H9 (cell line): ENCODE results near the gene P2RY14. TPM values are rescaled to one million over a fixed set of nuclear protein-coding genes. Genes with fewer than 3 reads are reported as not detected.

Experiments
- DNase-seq: peaks from one replicate; pipeline ENCODE4 v3.0.0-alpha.2; 2017
- H2AFZ ChIP-seq: one replicate; pipeline ENCODE4 v1.6.1; 2013; ENCODE audit warnings: mild to moderate bottlenecking, low read length, control low read depth, moderate library complexity
- H2AK5ac ChIP-seq: 2 replicates; pipeline ENCODE4 v1.6.1; 2013; ENCODE audit warnings: low read length, control low read depth, mixed read lengths; ENCODE audit not compliant: insufficient read length
- H2BK120ac ChIP-seq: one replicate; pipeline ENCODE4 v1.6.1; 2013; ENCODE audit warnings: low read depth, mild to moderate bottlenecking, low read length, control low read depth, inconsistent platforms; ENCODE audit not compliant: poor library complexity, severe bottlenecking
- H2BK12ac ChIP-seq: 2 replicates; pipeline ENCODE4 v1.6.1; 2013; ENCODE audit warnings: low read length, control low read depth, mixed read lengths, low read depth; ENCODE audit not compliant: insufficient read length
- H2BK15ac ChIP-seq: 2 replicates; pipeline ENCODE4 v1.6.1; 2013; ENCODE audit warnings: low read depth, low read length, control low read depth
- H2BK20ac ChIP-seq: one replicate; pipeline ENCODE4 v1.6.1; 2013; ENCODE audit warnings: low read depth, mild to moderate bottlenecking, low read length, control low read depth, inconsistent platforms; ENCODE audit not compliant: poor library complexity, severe bottlenecking
- H2BK5ac ChIP-seq: 2 replicates; pipeline ENCODE4 v1.6.1; 2013; ENCODE audit warnings: low read length, control low read depth, mixed read lengths; ENCODE audit not compliant: insufficient read length
- H3K14ac ChIP-seq: 2 replicates; pipeline ENCODE4 v1.6.1; 2013; ENCODE audit warnings: low read length, control low read depth; ENCODE audit not compliant: insufficient read depth
- H3K18ac ChIP-seq: 2 replicates; pipeline ENCODE4 v1.6.1; 2013; ENCODE audit warnings: low read depth, mild to moderate bottlenecking, mixed read lengths, low read length, control low read depth; ENCODE audit not compliant: insufficient read length
- H3K23ac ChIP-seq: 2 replicates; pipeline ENCODE4 v1.6.1; 2013; ENCODE audit warnings: low read length, control low read depth, mixed read lengths, low read depth; ENCODE audit not compliant: insufficient read length
- H3K23me2 ChIP-seq: 2 replicates; pipeline ENCODE4 v1.6.1; 2013; ENCODE audit warnings: low read depth, mild to moderate bottlenecking, mixed read lengths, low read length, control low read depth; ENCODE audit not compliant: insufficient read length, poor library complexity, severe bottlenecking
- H3K27ac ChIP-seq: 2 replicates; pipeline ENCODE4 v1.5.1; 2013; ENCODE audit warnings: low read length, control low read depth, mixed read lengths, low read depth; ENCODE audit not compliant: insufficient read length
- H3K27me3 ChIP-seq: 2 replicates; pipeline ENCODE4 v1.6.1; 2013; ENCODE audit warnings: low read length, control low read depth, inconsistent platforms; ENCODE audit not compliant: insufficient read depth
- H3K4ac ChIP-seq: 2 replicates; pipeline ENCODE4 v1.6.1; 2013; ENCODE audit warnings: low read depth, mild to moderate bottlenecking, control low read depth, inconsistent platforms, low read length, moderate library complexity
- H3K4me1 ChIP-seq: 2 replicates; pipeline ENCODE4 v1.6.1; 2013; ENCODE audit warnings: low read length, control low read depth, inconsistent platforms; ENCODE audit not compliant: insufficient read depth
- H3K4me2 ChIP-seq: 2 replicates; pipeline ENCODE4 v1.6.1; 2013; ENCODE audit warnings: low read length, control low read depth, mixed read lengths; ENCODE audit not compliant: insufficient read length, insufficient read depth
- H3K56ac ChIP-seq: 2 replicates; pipeline ENCODE4 v1.6.1; 2013; ENCODE audit warnings: low read depth, mild to moderate bottlenecking, mixed read lengths, low read length, control low read depth; ENCODE audit not compliant: insufficient read length
- H3K79me1 ChIP-seq: 2 replicates; pipeline ENCODE4 v1.6.1; 2013; ENCODE audit warnings: low read depth, mild to moderate bottlenecking, moderate library complexity, low read length, control low read depth, inconsistent platforms; ENCODE audit not compliant: insufficient read depth, poor library complexity, severe bottlenecking
- H3K79me2 ChIP-seq: 2 replicates; pipeline ENCODE4 v1.6.1; 2013; ENCODE audit warnings: low read length, control low read depth, inconsistent platforms; ENCODE audit not compliant: insufficient read depth
- H3K9ac ChIP-seq: 2 replicates; pipeline ENCODE4 v1.6.1; 2013; ENCODE audit warnings: low read length, control low read depth, mixed read lengths; ENCODE audit not compliant: insufficient read length; ENCODE audit errors: extremely low read depth
- H3K9me3 ChIP-seq: one replicate; pipeline ENCODE4 v1.6.1; 2013; ENCODE audit warnings: low read depth, low read length, inconsistent platforms; ENCODE audit not compliant: control insufficient read depth
- H3T11ph ChIP-seq: one replicate; pipeline ENCODE4 v1.6.1; 2013; ENCODE audit warnings: mild to moderate bottlenecking, low read length, control low read depth, inconsistent platforms
- H4K20me1 ChIP-seq: one replicate; pipeline ENCODE4 v1.6.1; 2013; ENCODE audit not compliant: control insufficient read depth, insufficient read length, insufficient read depth
- H4K5ac ChIP-seq: 2 replicates; pipeline ENCODE4 v1.6.1; 2013; ENCODE audit warnings: low read depth, mild to moderate bottlenecking, mixed read lengths, low read length, control low read depth; ENCODE audit not compliant: insufficient read length
- H4K8ac ChIP-seq: replicated peaks from 2 replicates; pipeline ENCODE4 v1.6.1; 2013; ENCODE audit warnings: low read length, control low read depth, mixed read lengths, low read depth; ENCODE audit not compliant: insufficient read length
- H4K91ac ChIP-seq: 2 replicates; pipeline ENCODE4 v1.6.1; 2013; ENCODE audit warnings: low read depth, mild to moderate bottlenecking, moderate library complexity, mixed read lengths, low read length, control low read depth; ENCODE audit not compliant: insufficient read length
- H3K27ac Mint-ChIP-seq, 3 experiments: 2 replicates in 2 of 3; 3 replicates in 1 of 3; pipeline ENCODE4 v1.8.0; 2020 to 2021; ENCODE audit warnings: mixed read lengths in 3 of 3, mild to moderate bottlenecking in 1 of 3, moderate library complexity in 1 of 3
- H3K27me3 Mint-ChIP-seq: 2 replicates; pipeline ENCODE4 v1.8.0; 2021; ENCODE audit warnings: low read depth, mild to moderate bottlenecking, moderate library complexity, mixed read lengths
- H3K36me3 Mint-ChIP-seq, 3 experiments: 2 replicates in 2 of 3; 3 replicates in 1 of 3; pipeline ENCODE4 v1.8.0; 2020 to 2021; ENCODE audit warnings: low read depth in 3 of 3, mixed read lengths in 3 of 3; ENCODE audit not compliant: insufficient read depth in 1 of 3
- H3K4me1 Mint-ChIP-seq, 2 experiments: 2 replicates each; pipeline ENCODE4 v1.8.0; 2020; ENCODE audit warnings: mixed read lengths in 2 of 2
- H3K4me3 Mint-ChIP-seq, 2 experiments: 2 replicates in 1 of 2; 3 replicates in 1 of 2; pipeline ENCODE4 v1.8.0; 2020 to 2021; ENCODE audit warnings: mild to moderate bottlenecking in 2 of 2, mixed read lengths in 2 of 2, moderate library complexity in 1 of 2
- H3K9me3 Mint-ChIP-seq, 2 experiments: 2 replicates in 1 of 2; 3 replicates in 1 of 2; pipeline ENCODE4 v1.8.0; 2020; ENCODE audit warnings: mild to moderate bottlenecking in 2 of 2, mixed read lengths in 2 of 2, moderate library complexity in 1 of 2
- WGBS: extraction: QIAGEN DNeasy Blood & Tissue Kit; methylation state at CpG from one replicate; pipeline ENCODE4 v1.1.7; 2013; ENCODE audit warnings: missing lambda C conversion rate, low lambda C conversion rate, mixed read lengths; ENCODE audit not compliant: insufficient read length; ENCODE audit errors: extremely low coverage; 5-methylcytosine and 5-hydroxymethylcytosine counted together
- total RNA-seq: library from RNA; stranded (reverse); gene quantifications from 2 replicates; pipeline ENCODE4 v1.2.1, GENCODE V29; 2021
- TF ChIP-seq, protein P1 (sequence below): fragments of 200-600 bp; sonication (generic); conservative IDR thresholded peaks from 3 replicates; pipeline ENCODE4 v1.8.0; 2021; ENCODE audit warnings: antibody characterized with exemption, mild to moderate bottlenecking

P2RY14 gene
- total RNA-seq, 1 experiment from 2014 or later = not detected

DNA sequence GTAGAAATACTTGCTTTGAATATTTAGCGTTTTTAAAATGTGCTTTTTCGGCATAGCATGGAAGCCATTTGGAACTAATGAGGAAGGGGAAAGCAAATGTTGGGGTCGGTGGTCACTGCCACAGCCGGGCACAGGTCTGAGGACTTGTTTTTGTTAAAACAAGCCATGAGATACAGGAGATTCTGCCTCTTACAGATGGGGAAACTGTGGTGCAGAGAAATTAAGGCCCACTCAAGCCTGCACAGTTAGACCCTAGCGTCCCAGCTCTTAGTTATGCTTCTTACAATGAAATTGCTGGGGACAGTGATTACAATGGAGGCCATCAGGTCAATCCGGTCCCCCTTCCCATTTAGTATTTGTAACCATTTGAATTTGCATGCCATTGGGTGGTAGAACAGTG is 72.9 kb downstream of the P2RY14 start:
- Histone ChIP-seq H2BK120ac (no peak overlapping the region), H3K9ac (no peak overlapping the region), H2BK5ac (no peak overlapping the region), H4K5ac (no peak overlapping the region), H2BK20ac (no peak overlapping the region), H4K8ac (no peak overlapping the region), H3K27ac (no peak overlapping the region), H3K79me2 (no peaks in the 10 kb centered on the region), H2AFZ (no peak overlapping the region), H2BK12ac (no peak overlapping the region), H3K79me1 (no peaks in the 10 kb centered on the region), H3K4me1 (no peaks in the 10 kb centered on the region; the same call in 1 of the 2 replicates), H3K4me2 (no peak overlapping the region), H3K4ac (no peak overlapping the region), H3K56ac (no peak overlapping the region), H2BK15ac (no peak overlapping the region), H3K18ac (no peak overlapping the region), H3K27me3 (no peaks in the 10 kb centered on the region), H2AK5ac (no peak overlapping the region), H4K91ac (no peak overlapping the region), H3K23ac (no peak overlapping the region), H3K14ac (no peak overlapping the region), H3K9me3 (no peaks in the 10 kb centered on the region), H3T11ph (no peak overlapping the region), H4K20me1 (no peaks in the 10 kb centered on the region), H3K23me2 (no peaks in the 10 kb centered on the region)
- Mint-ChIP-seq H3K9me3 (no peaks in the 10 kb centered on the region), H3K27me3 (no peaks in the 10 kb centered on the region), H3K36me3 (no peaks in the 10 kb centered on the region), H3K27ac (0 out of 7 replicates have a peak overlapping the region, but pooled peaks of 1 of the 3 experiments have one; percentile 34), H3K4me1 (peaks cover under 1% of the 10 kb centered on the region in 2 experiments), H3K4me3 (no peak overlapping the region)
- no CpG with 5 or more reads among the region's 6 CpGs for WGBS
- no peak for DNase-seq
- TF ChIP-seq, protein P1, sequence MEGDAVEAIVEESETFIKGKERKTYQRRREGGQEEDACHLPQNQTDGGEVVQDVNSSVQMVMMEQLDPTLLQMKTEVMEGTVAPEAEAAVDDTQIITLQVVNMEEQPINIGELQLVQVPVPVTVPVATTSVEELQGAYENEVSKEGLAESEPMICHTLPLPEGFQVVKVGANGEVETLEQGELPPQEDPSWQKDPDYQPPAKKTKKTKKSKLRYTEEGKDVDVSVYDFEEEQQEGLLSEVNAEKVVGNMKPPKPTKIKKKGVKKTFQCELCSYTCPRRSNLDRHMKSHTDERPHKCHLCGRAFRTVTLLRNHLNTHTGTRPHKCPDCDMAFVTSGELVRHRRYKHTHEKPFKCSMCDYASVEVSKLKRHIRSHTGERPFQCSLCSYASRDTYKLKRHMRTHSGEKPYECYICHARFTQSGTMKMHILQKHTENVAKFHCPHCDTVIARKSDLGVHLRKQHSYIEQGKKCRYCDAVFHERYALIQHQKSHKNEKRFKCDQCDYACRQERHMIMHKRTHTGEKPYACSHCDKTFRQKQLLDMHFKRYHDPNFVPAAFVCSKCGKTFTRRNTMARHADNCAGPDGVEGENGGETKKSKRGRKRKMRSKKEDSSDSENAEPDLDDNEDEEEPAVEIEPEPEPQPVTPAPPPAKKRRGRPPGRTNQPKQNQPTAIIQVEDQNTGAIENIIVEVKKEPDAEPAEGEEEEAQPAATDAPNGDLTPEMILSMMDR = no peak
